K562 (cell line): Measurements from ENCODE around the gene ERMN. TPM values are rescaled to one million over a fixed set of nuclear protein-coding genes. Genes with fewer than 3 reads are reported as not detected.

Experiments used
- ATAC-seq: fragments of 200-7000 bp; cut with Tn5 transposase; 3 replicates; pipeline ENCODE4 v1.9.1; 2020; ENCODE audit warnings: moderate library complexity
- BruUV-seq: library from RNA; stranded (reverse); fragments of 400-500 nt; replicated peaks from 2 replicates; lab custom pipeline; 2021; lab: Mats Ljungman, UMichigan
- CTCF ChIA-PET: fragments of 300-600 bp; formaldehyde crosslinking; extraction: SDS; loops from one replicate; lab custom pipeline; 2021; ENCODE audit warnings: low intra/inter-chr PET ratio; lab: Yijun Ruan, JAX
- POLR2A ChIA-PET: fragments of 300-600, 350-650 bp; sonication (Branson Sonifier 250); formaldehyde crosslinking; extraction: SDS; loops from one replicate; lab custom pipeline; 2021; ENCODE audit warnings: antibody characterized with exemption, inconsistent platforms; lab: Yijun Ruan, JAX
- DNase-seq, 4 experiments: peaks; one replicate each; pipeline versions ENCODE4 v3.0.0 to v3.0.0-alpha.2; 2011 to 2018; ENCODE audit warnings: low spot score in 3 of 4, mixed read lengths in 3 of 4; ENCODE audit errors: extremely low read depth in 1 of 4
- FAIRE-seq: peaks from 2 replicates; lab custom pipeline; 2011; peaks lifted over from hg19 to GRCh38; lab: Jason Lieb, UNC
- H2AFZ ChIP-seq: 2 replicates; pipeline ENCODE4 v1.6.0; 2011; ENCODE audit warnings: low read depth, low read length, control low read depth, inconsistent platforms
- H3K27ac ChIP-seq: fragments of 200-600 bp; 3 replicates; pipeline ENCODE4 v1.8.0; 2011; ENCODE audit warnings: low read depth, mild to moderate bottlenecking, control low read depth, inconsistent platforms, low read length, moderate library complexity, mixed read lengths; ENCODE audit errors: extremely low read depth
- H3K27me3 ChIP-seq, 2 experiments: fragments of 300-600 bp in 1 of 2; 2 replicates in 1 of 2; 3 replicates in 1 of 2; pipeline versions ENCODE4 v1.6.0 to v1.8.0; 2011; ENCODE audit warnings: inconsistent platforms in 2 of 2, low read length in 2 of 2, mild to moderate bottlenecking in 1 of 2, mixed read lengths in 1 of 2, moderate library complexity in 1 of 2; ENCODE audit not compliant: control insufficient read depth in 2 of 2, insufficient read depth in 2 of 2
- H3K36me3 ChIP-seq: fragments of 300-600 bp; 3 replicates; pipeline ENCODE4 v1.8.0; 2011; ENCODE audit warnings: mild to moderate bottlenecking, low read length, inconsistent platforms; ENCODE audit not compliant: control insufficient read depth, insufficient read depth
- H3K4me1 ChIP-seq, 2 experiments: fragments of 200-600 bp in 1 of 2; replicated peaks in 1 of 2; 2 replicates in 1 of 2; 3 replicates in 1 of 2; pipeline versions ENCODE4 v1.5.1 to v1.8.0; 2011; ENCODE audit warnings: inconsistent platforms in 2 of 2, low read length in 2 of 2, mild to moderate bottlenecking in 1 of 2, mixed read lengths in 1 of 2, moderate library complexity in 1 of 2; ENCODE audit not compliant: control insufficient read depth in 2 of 2, insufficient read depth in 2 of 2
- H3K4me2 ChIP-seq: 2 replicates; pipeline ENCODE4 v1.6.1; 2011; ENCODE audit warnings: low read length, control low read depth, inconsistent platforms, mixed read lengths; ENCODE audit not compliant: insufficient read depth
- H3K4me3 ChIP-seq: fragments of 200-600 bp; sonication (generic), shearing (Covaris generic); 2 replicates; pipeline ENCODE4 v1.5.1; 2016; ENCODE audit warnings: control low read depth, inconsistent platforms
- H3K79me2 ChIP-seq: fragments of 200-600 bp; 3 replicates; pipeline ENCODE4 v1.8.0; 2011; ENCODE audit warnings: low read length, inconsistent platforms; ENCODE audit not compliant: control insufficient read depth, insufficient read depth
- H3K9ac ChIP-seq, 2 experiments: 2 replicates each; pipeline versions ENCODE4 v1.6.0 to v1.6.1; 2011; ENCODE audit warnings: low read depth in 2 of 2, low read length in 2 of 2, control low read depth in 1 of 2, inconsistent platforms in 1 of 2, mild to moderate bottlenecking in 1 of 2, mixed read lengths in 1 of 2; ENCODE audit not compliant: insufficient read depth in 1 of 2
- H3K9me1 ChIP-seq: one replicate; pipeline ENCODE4 v1.6.0; 2011; ENCODE audit warnings: inconsistent platforms, mild to moderate bottlenecking, low read length, moderate library complexity; ENCODE audit not compliant: control insufficient read depth, insufficient read depth
- H3K9me3 ChIP-seq: replicated peaks from 2 replicates; pipeline ENCODE4 v1.5.1; 2011; ENCODE audit warnings: low read depth, low read length, inconsistent platforms; ENCODE audit not compliant: control insufficient read depth, insufficient read depth
- H4K20me1 ChIP-seq: replicated peaks from 2 replicates; pipeline ENCODE4 v1.6.1; 2011; ENCODE audit warnings: low read length, inconsistent platforms, mixed read lengths; ENCODE audit not compliant: control insufficient read depth, insufficient read depth
- ATF4 ChIP-seq: fragments of 450-650 bp; formaldehyde crosslinking; IDR thresholded peaks from 2 replicates; pipeline ENCODE4 v1.4.0; 2022; ENCODE audit warnings: mild to moderate bottlenecking, moderate library complexity
- CTBP1 ChIP-seq: fragments of 450-650 bp; IDR thresholded peaks from 2 replicates; pipeline ENCODE4 v1.6.1; 2016; ENCODE audit warnings: borderline replicate concordance
- FOXM1 ChIP-seq, 2 experiments: fragments of 450-650 bp in 1 of 2; sonication (generic) in 1 of 2; formaldehyde crosslinking in 1 of 2; IDR thresholded peaks; 2 replicates each; pipeline versions ENCODE4 v1.6.1 to v1.9.0; 2017 to 2022; ENCODE audit warnings: low read depth in 2 of 2, mild to moderate bottlenecking in 2 of 2, missing genetic modification reagents in 1 of 2, moderate library complexity in 1 of 2
- HDAC3 ChIP-seq: fragments of 450-650 bp; IDR thresholded peaks from 2 replicates; pipeline ENCODE4 v1.6.1; 2018; ENCODE audit warnings: borderline replicate concordance, mild to moderate bottlenecking, moderate library complexity; ENCODE audit not compliant: partially characterized antibody
- LCOR ChIP-seq: sonication (generic); formaldehyde crosslinking; IDR thresholded peaks from 2 replicates; pipeline ENCODE4 v1.8.0; 2022; ENCODE audit warnings: mild to moderate bottlenecking, missing genetic modification reagents
- MXI1 ChIP-seq: IDR thresholded peaks from 2 replicates; pipeline ENCODE4 v1.6.1; 2011; ENCODE audit warnings: low read depth, mild to moderate bottlenecking, improper control_type of control experiment, low read length
- NUFIP1 ChIP-seq: fragments of 450-650 bp; IDR thresholded peaks from 2 replicates; pipeline ENCODE4 v1.6.1; 2018; ENCODE audit not compliant: partially characterized antibody
- PKNOX1 ChIP-seq: fragments of 450-650 bp; IDR thresholded peaks from 2 replicates; pipeline ENCODE4 v1.6.1; 2016
- RBM22 ChIP-seq: fragments of 200-400 bp; formaldehyde crosslinking; IDR thresholded peaks from 2 replicates; pipeline ENCODE4 v1.6.1; 2018; ENCODE audit warnings: low read length, low read depth; ENCODE audit not compliant: poor library complexity, severe bottlenecking
- SUPT5H ChIP-seq: fragments of 450-650 bp; IDR thresholded peaks from 2 replicates; pipeline ENCODE4 v1.6.1; 2016
- TAL1 ChIP-seq: fragments of 450-650 bp; IDR thresholded peaks from 2 replicates; pipeline ENCODE4 v1.6.1; 2016; ENCODE audit warnings: mild to moderate bottlenecking
- TBL1XR1 ChIP-seq, 2 experiments: IDR thresholded peaks; 2 replicates each; pipeline ENCODE4 v1.6.1; 2012; ENCODE audit warnings: improper control_type of control experiment in 2 of 2, low read length in 2 of 2, mild to moderate bottlenecking in 1 of 2
- TEAD1 ChIP-seq, 2 experiments: fragments of 450-650 bp in 1 of 2; sonication (generic) in 1 of 2; formaldehyde crosslinking; IDR thresholded peaks; 2 replicates each; pipeline versions ENCODE4 v1.4.0 to v1.8.0; 2020 to 2022; ENCODE audit warnings: mild to moderate bottlenecking in 2 of 2, missing genetic modification reagents in 1 of 2
- YY1 ChIP-seq, 3 experiments: IDR thresholded peaks; 2 replicates each; pipeline ENCODE4 v1.6.1; 2011; ENCODE audit warnings: low read length in 2 of 3, mild to moderate bottlenecking in 2 of 3, moderate library complexity in 2 of 3, borderline replicate concordance in 1 of 3, control low read depth in 1 of 3, low read depth in 1 of 3; ENCODE audit not compliant: insufficient read depth in 3 of 3, insufficient replicate concordance in 2 of 3, control insufficient read depth in 1 of 3, insufficient read length in 1 of 3; ENCODE audit errors: extremely low read depth in 1 of 3
- ZNF324 ChIP-seq: fragments of 250-450 bp; sonication (Bioruptor Pico); IDR thresholded peaks from 2 replicates; pipeline ENCODE4 v1.4.0; 2020; ENCODE audit warnings: mild to moderate bottlenecking
- WGBS: fragments of 100-300 bp; shearing (Covaris generic); methylation state at CpG from one replicate; pipeline ENCODE4 v1.1.6; 2016; ENCODE audit warnings: low coverage, mixed read lengths; ENCODE audit not compliant: insufficient coverage; ENCODE audit errors: missing lambda C conversion rate; 5-methylcytosine and 5-hydroxymethylcytosine counted together
- in situ Hi-C: fragments of 300-500 bp; cut with MboI; formaldehyde crosslinking; loops from 4 replicates; pipeline ENCODE4 v1.15.0; 2018; ENCODE audit warnings: inconsistent platforms, mixed read lengths
- intact Hi-C: fragments of 100-400 bp; cut with micrococcal nuclease; formaldehyde crosslinking; loops from 2 replicates; pipeline ENCODE4 v1.14.2; 2022
- polyA plus RNA-seq, 8 experiments: library from polyadenylated mRNA; depleted of rRNA in 4 of 8; stranded (reverse) in 5 of 8; unstranded in 3 of 8; fragments of >200 nt; fragmentation: Nextera tagmentation in 2 of 8; fragmentation: Illumina TruSeq in 1 of 8; extraction: Ambion mirVana in 2 of 8; extraction: Trizol in 1 of 8; gene quantifications; 2 replicates each; pipeline versions ENCODE4 v1.2.1 to v1.2.3, GENCODE V29; 2011 to 2014; ENCODE audit warnings: inconsistent platforms in 1 of 8, missing spikeins in 1 of 8
- total RNA-seq, 7 experiments: library from RNA; depleted of rRNA in 6 of 7; stranded (reverse); fragments of >200 nt in 6 of 7; fragmentation: Illumina TruSeq in 2 of 7; extraction: Trizol in 2 of 7; gene quantifications; 2 replicates each; pipeline versions ENCODE4 v1.2.1 to v1.2.3, GENCODE V29; 2011 to 2021; ENCODE audit warnings: low replicate concordance in 1 of 7
- TF ChIP-seq, protein P1 (sequence below): fragments of 450-650 bp; IDR thresholded peaks from 2 replicates; pipeline ENCODE4 v1.7.1; 2018; ENCODE audit warnings: mild to moderate bottlenecking, low read depth; ENCODE audit not compliant: partially characterized antibody

ERMN gene
- total and polyA plus RNA-seq, 9 of the 15 experiments (the other 6 are each of a cell fraction or from before 2014, with no cell fraction given) = 0.03 to 0.11 (median 0.05) TPM; not detected in 3

GRCh38 chr2:157324331-157324843, 1.2 kb downstream of the ERMN start:
- no peaks in the 10 kb centered on the region for H3K9me1 ChIP-seq
- H3K9ac ChIP-seq = no peak overlapping the region
- no peaks in the 10 kb centered on the region for H4K20me1 ChIP-seq
- BruUV-seq = no TSS peak
- WGBS = 0% methylated on average over 2 of the region's 2 CpGs
- no peak overlapping the region for H3K4me2 ChIP-seq
- no peaks in the 10 kb centered on the region for H3K79me2 ChIP-seq
- CTCF ChIA-PET = interaction anchor here (0.7 kb wide), 1 partner anchor 12 kb away, joined by 3 read pairs; no protein-coding TSS in a partner anchor
- intact Hi-C loops (loop anchor here (1.0 to 2.0 kb wide), 3 partner anchors 22 to 606 kb away; no protein-coding TSS in a partner anchor), in situ Hi-C loops (no loop called here)
- H3K27ac ChIP-seq = no peak overlapping the region
- no peak overlapping the region for H3K4me3 ChIP-seq
- H3K27me3 ChIP-seq = no peaks in the 10 kb centered on the region
- peaks cover 0 to 22% of the 10 kb centered on the region in 2 experiments; a peak in 3 of 5 replicates for H3K4me1 ChIP-seq
- peak; percentile 72 to 90 (median 82) for DNase-seq
- H3K36me3 ChIP-seq = no peaks in the 10 kb centered on the region
- H3K9me3 ChIP-seq = no peaks in the 10 kb centered on the region
- POLR2A ChIA-PET = interaction anchor here (0.6 to 1.4 kb wide), 6 partner anchors 12 to 574 kb away, joined by 3 to 8 read pairs (median 5); partner anchors contain the start of gene GALNT5
- FAIRE-seq = peak; percentile 90
- H2AFZ ChIP-seq = no peak overlapping the region
- ATAC-seq = peak; percentile 81
- peak; percentile 98 for TF ChIP-seq HDAC3
- TF ChIP-seq, protein P1, sequence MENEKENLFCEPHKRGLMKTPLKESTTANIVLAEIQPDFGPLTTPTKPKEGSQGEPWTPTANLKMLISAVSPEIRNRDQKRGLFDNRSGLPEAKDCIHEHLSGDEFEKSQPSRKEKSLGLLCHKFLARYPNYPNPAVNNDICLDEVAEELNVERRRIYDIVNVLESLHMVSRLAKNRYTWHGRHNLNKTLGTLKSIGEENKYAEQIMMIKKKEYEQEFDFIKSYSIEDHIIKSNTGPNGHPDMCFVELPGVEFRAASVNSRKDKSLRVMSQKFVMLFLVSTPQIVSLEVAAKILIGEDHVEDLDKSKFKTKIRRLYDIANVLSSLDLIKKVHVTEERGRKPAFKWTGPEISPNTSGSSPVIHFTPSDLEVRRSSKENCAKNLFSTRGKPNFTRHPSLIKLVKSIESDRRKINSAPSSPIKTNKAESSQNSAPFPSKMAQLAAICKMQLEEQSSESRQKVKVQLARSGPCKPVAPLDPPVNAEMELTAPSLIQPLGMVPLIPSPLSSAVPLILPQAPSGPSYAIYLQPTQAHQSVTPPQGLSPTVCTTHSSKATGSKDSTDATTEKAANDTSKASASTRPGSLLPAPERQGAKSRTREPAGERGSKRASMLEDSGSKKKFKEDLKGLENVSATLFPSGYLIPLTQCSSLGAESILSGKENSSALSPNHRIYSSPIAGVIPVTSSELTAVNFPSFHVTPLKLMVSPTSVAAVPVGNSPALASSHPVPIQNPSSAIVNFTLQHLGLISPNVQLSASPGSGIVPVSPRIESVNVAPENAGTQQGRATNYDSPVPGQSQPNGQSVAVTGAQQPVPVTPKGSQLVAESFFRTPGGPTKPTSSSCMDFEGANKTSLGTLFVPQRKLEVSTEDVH = no peak
- TF ChIP-seq YY1 (IDR thresholded peaks at IDR 0.05; ENCODE audit: borderline replicate concordance in 1 of 3, control insufficient read depth in 1 of 3, extremely low read depth in 1 of 3, insufficient read depth in 3 of 3, insufficient read length in 1 of 3, insufficient replicate concordance in 2 of 3, low read depth in 1 of 3, low read length in 2 of 3) = no peak
- TF ChIP-seq SUPT5H = no peak
- peak; percentile 100 for TF ChIP-seq TAL1
- peak; percentile 98 for TF ChIP-seq FOXM1 (IDR thresholded peaks at IDR 0.05; ENCODE audit: low read depth)
- no peak for TF ChIP-seq FOXM1 (CRISPR knock-in tag; IDR thresholded peaks at IDR 0.05; ENCODE audit: low read depth)
- no peak for TF ChIP-seq RBM22
- TF ChIP-seq TEAD1 (CRISPR knock-in tag; IDR thresholded peaks at IDR 0.05) = peak; percentile 99
- TF ChIP-seq MXI1 = peak; percentile 77; the same call in 1 of the 2 replicates
- peak; percentile 92 for TF ChIP-seq PKNOX1
- TF ChIP-seq NUFIP1 = peak; percentile 57
- TF ChIP-seq CTBP1 = peak; percentile 99
- TF ChIP-seq ZNF324 (CRISPR knock-in tag) = peak; percentile 53; the same call in 1 of the 2 replicates
- TF ChIP-seq TBL1XR1 (IDR thresholded peaks at IDR 0.05; ENCODE audit: low read length in 2 of 2) = peak in 1 of 2 experiments; percentile 98; a peak in 2 of 4 replicates
- TF ChIP-seq LCOR = 0 out of 2 replicates have a peak, but pooled peaks have one; percentile 48
- TF ChIP-seq ATF4 (CRISPR knock-in tag) = peak; percentile 95
